Measurements from ENCODE around the gene C10orf120. TPM values are rescaled to one million over a fixed set of nuclear protein-coding genes. Genes with fewer than 3 reads are reported as not detected.

C10orf120 gene
- total and polyA plus RNA-seq, 8 donors, result not detected

DNA sequence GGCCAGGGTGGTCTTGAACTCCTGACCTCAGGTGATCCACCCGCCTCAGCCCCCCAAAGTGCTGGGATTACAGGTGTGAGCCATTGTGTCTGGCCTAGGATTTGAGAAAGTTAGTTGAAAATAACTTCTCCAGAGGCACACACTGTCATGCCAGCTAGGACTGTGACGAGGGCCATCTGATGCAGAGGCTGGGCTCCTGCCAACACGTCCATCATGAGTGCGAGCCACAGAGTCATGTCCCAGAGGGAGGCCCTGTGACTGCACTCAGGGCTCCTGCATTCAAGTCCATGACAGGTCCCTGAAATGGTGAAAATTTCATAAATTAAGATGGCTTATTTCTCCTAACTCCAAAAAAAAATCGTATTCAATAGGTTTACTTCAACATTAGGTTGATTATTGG, 17.1 kb downstream of the C10orf120 start:
- TF ChIP-seq POLR2AphosphoS5 (IDR thresholded peaks at IDR 0.05) (no peak), POLR2A (IDR thresholded peaks at IDR 0.05) (no peak), CTCF (IDR thresholded peaks at IDR 0.05) (no peak), EP300 (IDR thresholded peaks at IDR 0.05) (no peak)
- intact Hi-C loops (cut with DNase I; ENCODE audit: low total_unique reads), result no loop called here

GRCh38 chr10:122678266-122678665, 21.4 kb downstream of the C10orf120 start:
- intact Hi-C loops (cut with DNase I; ENCODE audit: low total_unique reads), result no loop called here
- no peaks in the 10 kb centered on the region for H3K36me3 ChIP-seq
- H3K27me3 ChIP-seq, result peaks cover 0 to 40% (median 0%) of the 10 kb centered on the region in 3 donors
- H3K9me3 ChIP-seq, result no peaks in the 10 kb centered on the region
- no peak overlapping the region for H3K4me3 ChIP-seq
- no peak overlapping the region for H3K27ac ChIP-seq
- DNase-seq, result no peak
- H3K4me1 ChIP-seq, result no peaks in the 10 kb centered on the region
- TF ChIP-seq POLR2A (IDR thresholded peaks at IDR 0.05) (no peak), CTCF (IDR thresholded peaks at IDR 0.05) (no peak), POLR2AphosphoS5 (IDR thresholded peaks at IDR 0.05) (no peak), EP300 (IDR thresholded peaks at IDR 0.05) (no peak)

More for the DNA sequence above, 17.1 kb downstream of the C10orf120 start:
- Histone ChIP-seq H3K4me1 (no peaks in the 10 kb centered on the region), H3K27me3 (peaks cover 0 to 39% (median 5%) of the 10 kb centered on the region in 3 donors), H3K9me3 (no peaks in the 10 kb centered on the region), H3K27ac (no peak overlapping the region), H3K36me3 (no peaks in the 10 kb centered on the region), H3K4me3 (no peak overlapping the region)
- DNase-seq, result no peak
- WGBS, 5 donors, result 45 to 75% (median 68%) methylated on average over 5 of the region's 5 CpGs

GRCh38 chr10:122675278-122675677, 24.4 kb downstream of the C10orf120 start:
- 63 to 80% (median 66%) methylated on average over 2 of the region's 2 CpGs for WGBS, 5 donors
- intact Hi-C loops (cut with DNase I; ENCODE audit: low total_unique reads), result no loop called here
- no peaks in the 10 kb centered on the region for H3K36me3 ChIP-seq
- H3K4me3 ChIP-seq, result no peak overlapping the region
- peaks cover 0 to 27% (median 0%) of the 10 kb centered on the region in 3 donors for H3K27me3 ChIP-seq
- no peaks in the 10 kb centered on the region for H3K4me1 ChIP-seq
- no peaks in the 10 kb centered on the region for H3K9me3 ChIP-seq
- no peak for TF ChIP-seq POLR2AphosphoS5 (IDR thresholded peaks at IDR 0.05)
- no peak for TF ChIP-seq POLR2A (IDR thresholded peaks at IDR 0.05)
- no peak for TF ChIP-seq CTCF (IDR thresholded peaks at IDR 0.05)
- no peak for TF ChIP-seq EP300 (IDR thresholded peaks at IDR 0.05)
- H3K27ac ChIP-seq, result no peak overlapping the region
- no peak for DNase-seq

- WGBS, 5 donors, result 40 to 59% (median 56%) methylated on average over 8 of the region's 8 CpGs
- Histone ChIP-seq H3K36me3 (no peaks in the 10 kb centered on the region), H3K27ac (no peak overlapping the region), H3K4me1 (no peaks in the 10 kb centered on the region), H3K4me3 (no peak overlapping the region), H3K9me3 (no peaks in the 10 kb centered on the region), H3K27me3 (peaks cover 0 to 27% (median 0%) of the 10 kb centered on the region in 3 donors)
- intact Hi-C loops (cut with DNase I; ENCODE audit: low total_unique reads), result no loop called here
- TF ChIP-seq EP300 (IDR thresholded peaks at IDR 0.05) (no peak), CTCF (IDR thresholded peaks at IDR 0.05) (no peak), POLR2AphosphoS5 (IDR thresholded peaks at IDR 0.05) (no peak), POLR2A (IDR thresholded peaks at IDR 0.05) (no peak)
- DNase-seq, result peak in 1 of 2 donors; percentile 15
Measured at GRCh38 chr10:122674781-122675180, 24.9 kb downstream of the C10orf120 start.
